Activated T-cell treated with anti-CD3 and anti-CD28 coated beads, Interleukin-2, amount 50 U/mL, for 1 hour (primary cell): ENCODE data around the gene CDX2.
A peak's percentile ranks its signal among the peaks of the same experiment; 100 is the strongest.
"Not testable (repeated sequence)": the region's sequence is repeated elsewhere in the genome, so short reads cannot be mapped to it uniquely, and the experiment has no call there.

ENCODE experiments used
- DNase-seq: peaks from one replicate; pipeline ENCODE4 v3.0.0-alpha.2; 2020

CDX2 gene

DNA sequence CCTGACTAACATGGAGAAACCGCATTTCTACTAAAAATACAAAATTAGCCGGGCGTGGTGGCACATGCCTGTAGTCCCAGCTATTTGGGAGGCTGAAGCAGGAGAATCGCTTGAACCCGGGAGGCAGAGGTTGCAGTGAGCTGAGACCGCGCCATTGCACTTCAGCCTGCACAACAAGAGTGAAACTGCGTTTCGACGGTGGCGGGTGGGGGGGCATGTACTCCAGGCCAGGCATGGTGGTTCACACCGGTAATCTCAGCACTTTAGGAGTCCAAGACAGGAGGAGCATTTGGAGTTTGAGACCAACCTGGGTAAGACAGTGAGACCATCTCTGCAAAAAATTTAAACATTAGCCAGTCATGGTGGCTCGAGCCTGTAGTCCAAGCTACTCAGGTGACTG lies 4.9 kb downstream of the CDX2 start:
- DNase-seq, result not testable (repeated sequence)

DNA sequence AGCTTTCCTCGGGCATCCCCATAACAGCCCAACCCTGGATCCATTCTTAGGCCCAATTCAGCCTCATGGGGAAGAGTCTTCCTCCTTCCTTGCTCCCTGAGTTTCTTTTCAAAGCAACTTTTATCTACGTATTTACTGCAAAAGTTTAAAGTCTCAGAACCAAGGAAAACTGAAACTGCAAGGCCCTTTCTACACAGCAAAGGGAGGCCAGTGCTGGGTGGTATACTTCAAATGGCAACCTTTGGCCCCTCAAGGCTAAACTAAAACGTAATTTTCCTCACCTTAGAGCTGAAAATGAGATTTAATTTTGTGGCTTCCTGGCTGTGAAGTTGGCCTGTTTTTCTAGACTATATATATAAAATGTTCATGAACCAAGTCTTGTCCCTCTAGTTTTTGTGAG lies 5.6 kb downstream of the CDX2 start:
- DNase-seq, result no peak

DNA sequence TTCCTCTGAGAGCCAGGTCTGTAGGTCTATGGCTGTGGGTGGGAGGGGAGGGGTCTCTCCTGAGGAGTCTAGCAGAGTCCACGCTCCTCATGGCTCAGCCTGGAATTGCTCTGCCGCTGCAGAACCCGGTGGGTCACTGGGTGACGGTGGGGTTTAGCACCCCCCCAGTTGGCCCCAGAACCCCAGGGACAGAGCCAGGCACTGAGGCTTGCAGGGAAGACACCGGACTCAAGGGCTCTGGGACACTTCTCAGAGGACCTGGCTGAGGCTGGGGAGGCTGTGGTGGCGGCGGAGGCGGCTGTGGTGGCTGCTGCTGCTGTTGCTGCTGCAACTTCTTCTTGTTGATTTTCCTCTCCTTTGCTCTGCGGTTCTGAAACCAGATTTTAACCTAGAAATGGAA lies 6.1 kb downstream of the CDX2 start:
- DNase-seq, result no peak

DNA sequence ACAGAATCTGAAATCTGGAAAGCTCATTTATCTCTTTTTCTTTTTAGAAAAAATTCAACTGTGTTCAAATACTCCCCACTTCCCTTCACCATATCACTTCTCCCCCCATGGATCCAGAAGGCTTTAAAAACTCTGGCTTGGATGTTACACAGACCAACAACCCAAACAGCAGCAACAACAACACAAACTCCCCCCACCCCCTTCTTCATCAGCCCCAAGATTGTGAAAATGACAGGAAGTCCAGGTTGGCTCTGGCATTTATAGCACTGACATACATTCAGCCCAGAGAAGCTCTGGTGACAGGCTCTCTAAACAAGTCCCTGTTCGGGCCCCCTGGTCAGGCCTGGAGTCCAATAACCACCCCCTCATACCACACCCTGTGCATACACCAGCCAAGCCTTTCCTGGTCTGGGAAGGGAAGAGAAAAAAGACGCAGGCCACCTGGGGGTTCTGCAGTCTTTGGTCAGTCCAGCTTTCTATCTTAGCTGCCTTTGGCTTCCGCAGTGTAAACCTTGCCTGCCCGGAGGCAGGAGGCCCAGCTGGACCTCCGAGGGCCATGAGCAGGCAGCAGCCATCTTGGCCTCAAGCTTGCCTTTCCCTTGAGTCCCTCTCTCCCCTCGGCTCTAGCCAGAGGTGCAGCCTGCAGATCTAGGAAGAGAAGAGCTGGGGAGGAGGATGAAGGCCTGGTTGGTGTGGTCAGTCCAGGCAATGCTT lies 6.8 kb downstream of the CDX2 start:
- no peak for DNase-seq

DNA sequence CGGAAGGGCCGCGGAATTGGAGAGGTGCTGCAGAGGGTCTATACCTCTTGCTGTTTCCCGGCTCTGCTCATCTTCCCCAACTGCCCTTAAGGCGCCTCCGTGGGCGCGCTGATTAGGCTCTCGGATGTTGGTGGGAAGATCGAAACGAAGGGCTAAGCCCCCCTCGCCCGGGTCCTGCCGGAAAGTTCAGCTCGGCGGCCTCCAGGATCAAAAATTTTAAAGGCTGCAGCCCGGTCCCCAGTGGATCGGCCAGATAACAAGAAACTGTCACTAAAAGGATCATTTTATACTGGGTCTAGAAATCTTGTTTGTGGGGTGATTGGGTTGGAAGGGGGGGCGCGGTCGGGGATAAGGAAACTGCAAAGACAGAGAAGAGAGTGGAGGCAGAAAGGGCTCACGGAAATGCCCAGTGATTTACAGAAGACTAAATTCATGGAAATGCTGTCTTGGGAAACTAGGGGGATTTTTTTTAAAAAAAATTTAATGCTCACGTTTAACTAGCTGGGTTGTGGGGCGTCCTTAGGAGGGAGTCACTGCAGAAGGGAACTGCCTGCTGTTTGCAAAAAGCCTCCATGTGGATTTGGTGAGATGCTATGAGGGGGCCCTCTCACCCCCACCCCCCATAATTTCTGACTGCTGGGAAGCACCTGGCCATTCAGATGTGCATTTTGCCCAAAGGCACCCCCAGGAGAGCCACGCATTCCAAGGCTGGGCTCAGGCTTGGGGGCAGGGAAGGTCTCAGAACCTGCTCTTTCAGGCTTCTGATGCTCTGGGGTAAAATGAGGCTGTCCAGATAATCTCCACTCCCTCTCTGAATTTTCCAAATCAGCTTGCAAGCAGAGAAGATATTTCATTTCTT lies 7.7 kb downstream of the CDX2 start:
- DNase-seq, result no peak

DNA sequence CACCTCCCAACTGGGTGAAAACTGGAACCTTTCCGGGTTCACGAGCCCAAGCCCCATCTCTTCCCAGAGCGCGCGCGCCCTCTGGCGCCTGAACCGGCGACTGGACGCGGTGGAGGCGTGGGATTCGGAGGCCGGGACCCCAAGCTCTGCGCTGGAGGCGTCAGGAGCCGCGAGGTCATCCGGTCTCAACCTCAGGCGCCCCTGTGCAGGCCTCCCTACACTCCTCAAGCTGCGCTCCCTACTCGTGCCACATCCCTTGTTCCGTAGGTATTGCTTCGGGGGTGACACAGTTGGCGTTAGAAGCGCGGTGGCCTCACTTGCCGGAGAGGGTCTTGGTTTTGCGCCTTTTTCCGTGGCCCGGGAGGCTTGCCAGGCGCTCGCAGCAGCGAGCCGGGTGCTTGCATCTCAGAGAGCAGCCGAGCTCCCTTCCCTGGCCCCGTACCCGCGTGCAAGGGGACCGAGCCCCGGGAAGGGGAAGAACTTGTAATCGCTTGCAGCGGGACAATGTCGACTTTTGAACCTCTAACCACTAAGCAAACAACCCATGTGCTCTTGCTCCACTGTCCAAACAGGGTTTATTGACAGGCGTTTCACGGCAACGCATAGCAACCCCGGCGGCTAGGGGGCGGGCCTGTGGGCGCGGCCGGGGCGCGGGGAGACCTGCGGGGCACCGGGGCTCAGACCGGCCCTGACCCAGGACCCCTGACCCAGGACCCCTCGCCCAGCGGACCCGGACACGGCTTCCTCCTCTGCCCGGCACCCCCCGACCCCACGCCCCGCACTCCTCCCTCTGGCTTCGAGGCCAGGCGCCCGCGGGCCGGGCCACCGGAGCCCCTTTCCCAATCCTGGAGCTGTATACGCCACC lies 8.5 kb downstream of the CDX2 start:
- DNase-seq, result no peak

DNA sequence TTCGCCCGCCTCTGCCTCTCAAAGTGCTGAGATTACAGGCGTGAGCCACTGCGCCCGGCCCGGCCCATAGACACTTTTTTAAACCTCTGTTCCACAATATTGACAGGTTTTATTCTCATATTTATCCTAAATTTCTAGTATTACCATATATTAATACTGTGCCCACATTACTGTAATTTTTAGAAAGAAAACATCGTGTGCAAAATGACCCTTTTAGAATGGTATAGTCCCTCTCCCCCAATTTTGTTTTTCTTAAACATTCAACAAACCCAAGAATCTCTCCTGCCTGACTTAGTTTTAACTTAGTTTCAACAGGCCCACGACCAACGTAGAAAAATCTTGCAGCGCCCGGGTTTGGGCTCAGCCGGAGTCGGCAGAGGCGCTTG lies 9.1 kb downstream of the CDX2 start:
- DNase-seq, result no peak

DNA sequence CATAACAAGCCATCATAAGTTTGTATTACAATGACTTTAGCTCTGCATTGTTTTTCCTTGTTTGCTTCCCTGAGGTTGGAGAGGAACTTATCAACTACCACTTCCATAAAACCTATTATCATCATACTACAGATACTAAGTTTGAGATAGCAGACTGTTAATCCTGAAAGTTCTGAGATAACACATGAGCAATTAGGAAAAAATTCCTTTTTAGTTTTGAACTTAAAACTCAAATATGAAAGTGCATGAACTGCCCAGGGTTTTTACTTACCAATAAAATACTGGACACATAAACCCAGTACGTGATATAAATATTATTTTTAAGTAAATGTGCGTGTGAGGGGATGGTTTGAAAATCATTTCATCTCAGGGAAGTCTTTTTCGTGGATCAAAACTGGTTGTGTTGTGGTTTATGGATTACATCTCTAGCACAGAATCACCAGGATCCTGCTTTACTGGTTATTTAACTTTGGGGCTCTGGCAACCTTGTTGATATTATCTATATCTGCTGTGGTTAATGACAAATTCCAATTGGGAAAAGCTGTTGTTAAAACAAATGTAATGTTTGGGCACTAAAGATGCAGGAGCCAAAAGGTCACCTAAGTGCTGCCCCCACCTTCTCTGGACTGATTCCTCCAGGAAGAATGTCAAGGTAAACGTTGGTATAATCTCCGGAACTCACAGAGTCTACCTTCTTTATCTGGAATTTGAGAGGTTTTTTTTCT lies 12.4 kb downstream of the CDX2 start:
- no peak for DNase-seq

DNA sequence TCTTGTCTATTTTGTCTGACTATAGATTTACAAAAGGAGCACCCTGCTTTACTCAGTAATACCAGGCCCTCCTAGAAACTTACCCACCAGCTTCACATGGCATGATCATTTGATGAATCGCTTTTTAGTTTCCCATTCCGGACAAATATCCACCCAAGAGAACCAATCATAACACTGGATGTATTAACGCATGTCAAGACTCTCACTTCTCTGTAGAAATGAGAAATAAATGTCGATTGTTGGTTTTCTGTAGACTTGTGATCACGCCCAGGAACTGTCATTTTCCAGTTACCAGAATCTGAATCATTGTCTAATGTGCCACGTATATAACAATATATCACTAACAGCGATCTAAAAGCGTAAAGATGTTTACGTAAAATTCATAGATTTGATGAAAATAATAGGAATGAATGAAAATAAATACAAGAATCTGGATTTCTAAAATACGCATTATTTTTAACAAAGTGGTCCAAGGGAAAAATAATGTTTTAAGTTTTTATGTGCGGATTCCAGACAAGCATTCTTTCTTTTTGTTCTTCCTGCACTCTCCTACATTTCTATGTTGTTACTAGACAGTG lies 14.0 kb downstream of the CDX2 start:
- no peak for DNase-seq

DNA sequence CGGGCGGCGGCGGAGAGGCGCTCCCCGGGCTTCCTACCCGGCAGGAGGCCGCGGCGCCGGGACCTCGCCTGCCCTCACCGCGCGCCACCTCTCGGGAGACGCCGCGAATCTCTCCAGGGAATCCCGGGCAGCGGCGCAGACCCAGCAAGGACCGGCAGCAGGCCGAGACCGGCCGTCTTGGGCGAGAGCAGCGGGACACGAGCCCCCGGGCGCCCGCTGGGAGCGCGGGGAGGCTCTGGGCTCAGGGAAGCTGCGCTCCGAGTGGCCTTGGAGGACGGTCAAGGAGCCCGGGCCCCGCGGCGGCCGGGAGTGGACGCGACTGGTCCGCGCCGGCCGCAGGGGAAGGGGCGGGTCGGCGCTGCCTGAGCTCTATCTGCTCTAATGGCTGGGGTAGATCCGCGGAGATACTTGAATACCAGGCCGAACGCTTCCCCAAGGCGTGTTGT lies 14.7 kb downstream of the CDX2 start:
- no peak for DNase-seq

DNA sequence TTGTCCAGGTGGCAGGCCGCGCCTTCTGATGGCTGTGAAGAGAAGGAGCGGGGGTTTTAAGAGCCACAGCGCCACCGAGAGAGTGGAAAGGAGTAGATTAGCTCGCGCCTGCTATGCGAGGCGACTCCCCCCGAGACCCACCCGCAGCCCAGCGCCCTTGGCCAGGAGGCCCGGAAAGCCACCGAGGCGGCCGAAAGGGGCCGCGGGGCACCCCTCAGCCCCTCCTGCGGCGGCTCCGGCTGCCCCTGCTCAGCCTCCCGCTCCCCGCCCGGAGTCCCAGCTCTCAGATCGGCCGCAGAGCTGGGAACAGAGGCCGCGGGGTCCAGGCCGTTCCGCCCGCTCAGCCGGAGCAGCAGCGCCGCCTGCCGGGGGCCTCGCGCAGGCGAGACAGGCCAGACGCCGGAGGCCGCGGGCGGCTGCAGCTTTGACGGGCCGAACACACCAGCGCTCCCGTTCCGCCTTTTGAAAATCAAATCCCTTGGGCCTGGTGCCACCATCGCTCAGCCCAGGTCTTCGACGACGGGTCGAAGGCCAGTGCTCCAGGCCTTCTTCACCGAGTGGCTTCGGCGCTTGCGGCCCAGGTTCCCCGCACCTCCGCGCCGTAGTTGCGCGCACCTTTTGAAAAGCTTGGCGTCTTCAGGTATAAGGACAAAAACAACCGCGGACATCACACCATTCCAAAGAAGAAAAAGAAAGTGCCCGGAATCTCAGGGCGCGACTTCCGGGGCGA lies 15.3 kb downstream of the CDX2 start:
- peak; percentile 67 for DNase-seq

DNA sequence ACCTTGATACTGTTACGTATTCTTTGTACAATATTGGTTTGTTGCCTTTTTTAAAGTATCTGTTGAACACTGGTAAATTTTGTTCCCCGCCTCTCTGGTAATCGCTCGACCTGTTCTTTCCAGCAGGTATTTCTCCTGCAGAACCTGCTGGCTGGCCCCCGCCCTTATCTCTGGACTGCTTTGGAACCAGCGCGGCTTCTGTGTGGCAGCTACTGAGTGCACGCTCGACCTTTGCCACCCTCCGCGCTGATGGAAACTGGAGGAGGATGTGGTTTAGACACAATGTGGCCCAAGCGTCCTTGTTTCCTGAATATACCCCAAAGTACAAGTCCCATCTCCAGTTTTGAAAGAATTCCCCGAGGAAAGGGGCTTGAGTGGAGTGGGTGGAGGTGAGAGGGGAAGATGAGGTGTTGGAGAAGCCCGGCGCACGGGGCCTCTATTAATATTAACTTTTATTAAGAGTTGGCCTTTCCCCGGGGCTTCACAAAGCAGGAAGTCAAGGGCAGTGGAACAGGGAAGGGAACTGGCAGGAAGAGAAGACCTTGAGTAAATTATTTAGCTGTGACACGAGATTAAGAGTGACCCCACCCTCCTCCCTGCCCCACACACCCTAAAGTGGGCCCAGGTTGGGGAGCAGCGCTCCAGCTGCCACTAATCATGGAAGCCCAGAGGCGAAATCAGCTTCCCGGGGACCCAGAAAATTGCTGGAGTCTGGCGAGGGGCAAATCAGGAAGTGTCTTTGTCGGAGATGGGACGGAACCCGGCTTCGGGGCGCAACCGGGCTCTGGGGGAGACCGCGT lies 16.0 kb downstream of the CDX2 start:
- no peak for DNase-seq

DNA sequence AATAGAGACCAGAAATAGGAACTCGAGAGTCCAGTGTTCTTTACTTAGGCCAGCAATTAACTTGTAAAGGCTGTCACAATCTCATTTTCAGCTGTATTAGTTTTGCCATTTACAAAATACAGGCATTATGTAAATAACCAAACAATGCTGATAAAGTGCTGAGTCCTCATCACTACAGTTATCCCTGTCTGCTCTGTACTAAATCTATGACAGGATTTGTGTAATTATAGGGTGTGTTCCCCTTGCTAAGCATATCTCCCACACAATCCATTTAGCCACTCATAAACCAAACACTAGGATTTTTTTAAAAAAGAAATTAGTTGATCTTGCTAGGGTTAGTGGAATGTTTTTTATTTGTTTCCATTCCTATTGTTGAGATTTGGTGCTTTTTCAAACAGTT lies 26.1 kb downstream of the CDX2 start:
- DNase-seq, result no peak

DNA sequence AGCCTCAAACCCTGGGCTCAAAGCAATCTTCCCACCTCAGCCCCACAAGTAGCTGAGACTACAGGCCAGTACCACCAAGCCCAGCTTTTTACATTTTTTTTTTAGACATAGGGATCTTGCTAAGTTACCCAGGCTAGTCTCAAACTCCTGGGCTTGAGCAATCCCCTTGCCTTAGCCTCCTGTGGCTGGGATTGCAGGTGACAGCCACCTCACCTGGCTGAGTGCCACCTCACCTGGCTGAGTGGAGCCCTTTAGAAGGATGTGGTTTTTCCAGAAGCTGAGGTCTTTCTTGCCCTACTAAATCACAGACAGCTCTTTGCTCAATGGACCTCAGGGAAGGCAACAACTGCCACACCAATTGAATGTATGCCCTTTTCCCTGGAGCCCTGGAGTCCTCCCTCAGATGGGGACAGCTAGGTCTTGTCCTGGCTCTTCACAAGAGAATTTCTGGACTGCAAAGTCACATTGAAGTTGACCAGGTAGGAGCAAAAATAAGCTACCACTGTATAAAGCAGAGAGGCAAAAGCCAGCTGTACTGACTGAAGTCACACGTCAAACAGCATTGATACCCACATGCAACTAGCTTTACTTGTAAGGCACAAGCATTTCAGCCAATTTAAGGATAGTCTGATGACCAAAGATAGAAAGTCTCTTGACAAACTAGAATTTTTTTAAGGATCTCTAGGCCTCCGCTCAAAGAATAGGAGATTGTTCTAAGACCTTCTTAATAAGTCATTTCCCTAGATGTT lies 35.4 kb downstream of the CDX2 start:
- no peak for DNase-seq

DNA sequence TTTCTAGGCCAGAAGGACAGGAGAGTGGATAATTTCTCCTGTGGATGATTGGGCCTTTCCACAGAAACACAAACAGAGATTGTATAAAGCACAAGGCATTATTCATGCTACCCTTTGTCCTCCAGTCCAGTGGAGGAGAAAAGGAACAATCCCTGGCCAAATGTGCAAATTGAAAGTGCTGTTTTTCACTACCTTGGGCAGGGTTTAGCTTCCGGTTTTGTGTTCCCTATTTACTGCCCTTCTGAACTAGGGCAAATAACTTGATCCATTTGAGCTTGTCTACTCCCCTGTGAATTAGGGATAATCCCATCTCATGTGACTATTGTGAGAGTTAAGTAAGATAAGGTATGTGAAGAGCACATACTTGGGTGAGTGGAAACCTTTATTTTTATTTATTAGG lies 36.0 kb downstream of the CDX2 start:
- DNase-seq, result no peak

DNA sequence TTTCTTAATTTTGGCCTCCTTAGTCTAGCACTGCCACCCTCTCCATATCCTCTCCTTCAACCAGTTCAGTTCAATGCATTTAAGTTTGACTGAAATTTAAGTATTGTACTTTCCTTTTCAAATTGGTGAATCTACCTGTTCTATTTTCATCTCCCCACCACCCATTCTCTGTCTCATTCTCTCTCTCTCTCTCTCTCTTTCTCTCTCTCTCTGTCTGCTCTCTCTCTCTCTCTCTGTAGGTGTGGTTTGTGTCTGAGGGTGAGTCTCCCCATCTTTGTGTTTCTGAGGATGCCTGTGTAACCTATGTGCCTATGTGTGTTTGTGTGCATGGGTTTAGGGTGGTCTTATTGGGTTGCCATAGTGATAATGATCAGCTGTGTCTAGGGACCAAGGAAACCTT lies 39.2 kb downstream of the CDX2 start:
- no peak for DNase-seq

DNA sequence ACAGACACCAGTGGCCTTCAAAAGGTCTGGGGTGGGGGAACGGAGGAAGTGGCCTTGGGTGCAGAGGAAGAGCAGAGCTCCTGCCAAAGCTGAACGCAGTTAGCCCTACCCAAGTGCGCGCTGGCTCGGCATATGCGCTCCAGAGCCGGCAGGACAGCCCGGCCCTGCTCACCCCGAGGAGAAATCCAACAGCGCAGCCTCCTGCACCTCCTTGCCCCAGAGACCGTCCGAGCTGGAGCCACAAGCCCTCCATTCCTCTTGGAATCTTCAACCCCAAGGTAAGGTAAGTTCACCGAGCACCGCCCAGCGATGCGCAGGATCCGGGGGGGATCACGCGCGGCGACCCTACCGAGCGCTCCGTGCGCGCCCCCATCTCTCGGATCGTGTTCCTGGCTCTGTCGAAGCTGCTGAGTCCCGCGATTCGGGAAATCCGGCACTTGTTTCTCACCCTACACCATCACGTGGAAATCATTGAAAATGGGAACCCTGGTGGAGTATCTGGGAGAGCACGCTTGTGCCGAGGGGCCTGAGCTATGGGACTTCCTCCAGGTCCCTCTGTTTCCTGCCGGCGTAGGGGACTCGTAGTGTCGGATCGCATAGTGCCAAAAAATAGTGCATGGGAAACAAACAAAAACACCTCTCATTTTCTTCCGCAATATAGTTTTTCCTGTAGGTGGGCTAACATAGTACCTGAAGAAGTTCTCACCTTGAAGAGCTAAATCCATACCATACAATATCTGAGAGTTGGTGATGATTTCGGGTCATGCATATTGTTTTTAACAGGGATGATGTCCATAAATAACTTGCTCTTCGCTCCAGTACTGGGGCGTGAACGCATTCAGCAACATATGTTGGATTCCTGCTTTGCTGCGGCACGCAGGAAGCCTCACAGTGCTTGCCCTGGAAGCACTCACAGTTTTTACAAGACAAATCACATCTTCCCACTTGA lies 40.0 kb downstream of the CDX2 start:
- DNase-seq, result no peak

DNA sequence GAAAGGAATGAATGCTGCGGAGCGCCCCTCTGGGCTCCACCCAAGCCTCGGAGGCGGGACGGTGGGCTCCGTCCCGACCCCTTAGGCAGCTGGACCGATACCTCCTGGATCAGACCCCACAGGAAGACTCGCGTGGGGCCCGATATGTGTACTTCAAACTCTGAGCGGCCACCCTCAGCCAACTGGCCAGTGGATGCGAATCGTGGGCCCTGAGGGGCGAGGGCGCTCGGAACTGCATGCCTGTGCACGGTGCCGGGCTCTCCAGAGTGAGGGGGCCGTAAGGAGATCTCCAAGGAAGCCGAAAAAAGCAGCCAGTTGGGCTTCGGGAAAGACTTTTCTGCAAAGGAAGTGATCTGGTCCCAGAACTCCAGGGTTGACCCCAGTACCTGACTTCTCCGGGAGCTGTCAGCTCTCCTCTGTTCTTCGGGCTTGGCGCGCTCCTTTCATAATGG lies 40.7 kb downstream of the CDX2 start:
- no peak for DNase-seq
